PC-3 (cell line): Measurements from ENCODE around the gene CRB2. TPM values are rescaled to one million over a fixed set of nuclear protein-coding genes. Genes with fewer than 3 reads are reported as not detected.

Experiments used
- ATAC-seq: fragments of 200-7000 bp; cut with Tn5 transposase; 2 replicates; pipeline ENCODE4 v1.9.1; 2020; ENCODE audit warnings: mild to moderate bottlenecking, moderate library complexity
- BruUV-seq: library from RNA; stranded (reverse); fragments of 400-500 nt; replicated peaks from 2 replicates; lab custom pipeline; 2021; lab: Mats Ljungman, UMichigan
- CTCF ChIA-PET: fragments of 300-600 bp; sonication (Branson Sonifier 250); formaldehyde crosslinking; loops from one replicate; lab custom pipeline; 2022; ENCODE audit warnings: antibody characterized with exemption; lab: Charles Lee
- POLR2A ChIA-PET: fragments of 300-600 bp; sonication (Branson Sonifier 250); formaldehyde crosslinking; loops from one replicate; lab custom pipeline; 2022; ENCODE audit warnings: antibody characterized with exemption; ENCODE audit not compliant: unreplicated experiment; lab: Charles Lee
- DNase-seq: peaks from one replicate; pipeline ENCODE4 v3.0.0-alpha.2; 2015
- H2AFZ ChIP-seq: fragments of 300-600 bp; sonication (generic); 2 replicates; pipeline ENCODE4 v1.6.0; 2016; ENCODE audit warnings: antibody characterized with exemption, low read length
- H3F3A ChIP-seq: fragments of 300-600 bp; sonication (generic); one replicate; pipeline ENCODE4 v1.6.0; 2017; ENCODE audit warnings: antibody characterized with exemption, low read length, control low read depth, mild to moderate bottlenecking; ENCODE audit not compliant: unreplicated experiment
- H3K27ac ChIP-seq: fragments of 300-600 bp; sonication (generic); 2 replicates; pipeline ENCODE4 v1.5.1; 2016; ENCODE audit warnings: mild to moderate bottlenecking, low read length
- H3K27me3 ChIP-seq: fragments of 300-600 bp; sonication (generic); 2 replicates; pipeline ENCODE4 v1.6.1; 2016; ENCODE audit warnings: low read length, mixed read lengths
- H3K36me3 ChIP-seq: fragments of 300-600 bp; sonication (generic); 2 replicates; pipeline ENCODE4 v1.6.1; 2016; ENCODE audit warnings: low read depth, mixed run types, low read length, mixed read lengths
- H3K4me1 ChIP-seq: fragments of 300-600 bp; sonication (generic); 2 replicates; pipeline ENCODE4 v1.5.1; 2016; ENCODE audit warnings: low read length; ENCODE audit not compliant: insufficient read depth
- H3K4me2 ChIP-seq: fragments of 300-600 bp; sonication (generic); 2 replicates; pipeline ENCODE4 v1.6.0; 2016; ENCODE audit warnings: low read length
- H3K4me3 ChIP-seq: fragments of 300-600 bp; sonication (generic); 2 replicates; pipeline ENCODE4 v1.5.1; 2016; ENCODE audit warnings: mild to moderate bottlenecking, low read length, mixed read lengths
- H3K79me2 ChIP-seq: fragments of 300-600 bp; sonication (generic); 2 replicates; pipeline ENCODE4 v1.6.1; 2017; ENCODE audit warnings: low read length, mixed read lengths
- H3K9ac ChIP-seq: fragments of 300-600 bp; sonication (generic); 2 replicates; pipeline ENCODE4 v1.6.0; 2016; ENCODE audit warnings: mild to moderate bottlenecking, low read length
- H3K9me2 ChIP-seq: fragments of 300-600 bp; sonication (generic); replicated peaks from 2 replicates; pipeline ENCODE4 v1.6.1; 2016; ENCODE audit warnings: mixed run types, low read length, mixed read lengths
- H3K9me3 ChIP-seq: fragments of 300-600 bp; sonication (generic); 2 replicates; pipeline ENCODE4 v1.6.1; 2016; ENCODE audit warnings: low read length, mixed read lengths
- H4K20me1 ChIP-seq: fragments of 300-600 bp; sonication (generic); 2 replicates; pipeline ENCODE4 v1.6.1; 2016; ENCODE audit warnings: low read length, mixed read lengths
- CTCF ChIP-seq: fragments of 300-600 bp; sonication (generic); conservative IDR thresholded peaks from 2 replicates; pipeline ENCODE4 v1.5.1; 2017; ENCODE audit warnings: antibody characterized with exemption, low read depth, mild to moderate bottlenecking, low read length
- EZH2 ChIP-seq: fragments of 300-600 bp; sonication (generic); IDR thresholded peaks from one replicate; pipeline ENCODE4 v1.6.1; 2017; ENCODE audit warnings: antibody characterized with exemption, mild to moderate bottlenecking, low read length; ENCODE audit not compliant: unreplicated experiment
- EZH2phosphoT487 ChIP-seq: fragments of 300-600 bp; sonication (generic); IDR thresholded peaks from 2 replicates; pipeline ENCODE4 v1.6.1; 2018; ENCODE audit warnings: mild to moderate bottlenecking, antibody characterized with exemption, low read length, borderline replicate concordance
- intact Hi-C: fragments of 100-400 bp; cut with micrococcal nuclease; formaldehyde crosslinking; loops from 2 replicates; pipeline ENCODE4 v1.9.0; 2023
- total RNA-seq: library from RNA; depleted of rRNA; stranded (reverse); fragments of >200 nt; gene quantifications from 2 replicates; pipeline ENCODE4 v1.2.3, GENCODE V29; 2014

The CRB2 gene
- total RNA-seq, 1 experiment from 2014 or later = not detected

GRCh38 chr9:123373946-123374345, 17.9 kb downstream of the CRB2 start:
- Histone ChIP-seq H3K9me2 (no peaks in the 10 kb centered on the region), H2AFZ (no peak overlapping the region), H4K20me1 (no peaks in the 10 kb centered on the region), H3K4me1 (no peaks in the 10 kb centered on the region), H3K27ac (no peak overlapping the region), H3F3A (no peaks in the 10 kb centered on the region), H3K4me3 (no peak overlapping the region), H3K36me3 (no peaks in the 10 kb centered on the region), H3K79me2 (no peaks in the 10 kb centered on the region), H3K27me3 (peaks cover 27% of the 10 kb centered on the region), H3K4me2 (no peak overlapping the region), H3K9ac (no peak overlapping the region), H3K9me3 (no peaks in the 10 kb centered on the region)
- ATAC-seq (no peak), DNase-seq (no peak)
- intact Hi-C loops = no loop called here
- TF ChIP-seq CTCF (no peak), EZH2 (no peak), EZH2phosphoT487 (no peak)
- CTCF ChIA-PET = no interaction called here
- BruUV-seq = no TSS peak
- POLR2A ChIA-PET = no interaction called here

- no peak overlapping the region for H3K4me3 ChIP-seq
- no peak for TF ChIP-seq CTCF
- TF ChIP-seq EZH2 = no peak
- TF ChIP-seq EZH2phosphoT487 = no peak
- H3K36me3 ChIP-seq = no peaks in the 10 kb centered on the region
- ChIA-PET CTCF (no interaction called here), POLR2A (no interaction called here)
- H3K27me3 ChIP-seq = peaks cover 27% of the 10 kb centered on the region
- H3K9me2 ChIP-seq = no peaks in the 10 kb centered on the region
- H4K20me1 ChIP-seq = no peaks in the 10 kb centered on the region
- H3K4me2 ChIP-seq = peak overlapping the region; percentile 41
- BruUV-seq = no TSS peak
- intact Hi-C loops = no loop called here
- no peak overlapping the region for H2AFZ ChIP-seq
- DNase-seq (peak; percentile 25), ATAC-seq (peak; percentile 53)
- H3K79me2 ChIP-seq = no peaks in the 10 kb centered on the region
- H3K27ac ChIP-seq = no peak overlapping the region
- no peaks in the 10 kb centered on the region for H3K9me3 ChIP-seq
- H3K9ac ChIP-seq = no peak overlapping the region
- no peaks in the 10 kb centered on the region for H3F3A ChIP-seq
- no peaks in the 10 kb centered on the region for H3K4me1 ChIP-seq
Observed at GRCh38 chr9:123375469-123376132, 19.6 kb downstream of the CRB2 start.

GRCh38 chr9:123376218-123377071, 20.4 kb downstream of the CRB2 start:
- Histone ChIP-seq H3F3A (no peaks in the 10 kb centered on the region), H3K9me3 (no peaks in the 10 kb centered on the region), H3K4me1 (no peaks in the 10 kb centered on the region), H3K4me3 (no peak overlapping the region), H3K27ac (no peak overlapping the region), H3K27me3 (peaks cover 27% of the 10 kb centered on the region), H3K36me3 (no peaks in the 10 kb centered on the region), H3K9ac (no peak overlapping the region), H3K9me2 (no peaks in the 10 kb centered on the region), H3K79me2 (no peaks in the 10 kb centered on the region), H2AFZ (no peak overlapping the region), H4K20me1 (no peaks in the 10 kb centered on the region), H3K4me2 (peak overlapping the region; percentile 41; the same call in 1 of the 2 replicates)
- intact Hi-C loops = no loop called here
- POLR2A ChIA-PET = no interaction called here
- TF ChIP-seq CTCF = no peak
- CTCF ChIA-PET = no interaction called here
- ATAC-seq = no peak; the same call in 1 of the 2 replicates
- DNase-seq = no peak
- BruUV-seq = no TSS peak
